Activated naive CD4-positive, alpha-beta T cell treated with anti-CD3 and anti-CD28 coated beads, Interleukin-2, amount 10 ng/mL, durations not matched to agents 7 days and 5 days (primary cell): ENCODE data around the gene UTP25.
A peak's percentile ranks its signal among the peaks of the same experiment; 100 is the strongest.
"Not testable (repeated sequence)": the region's sequence is repeated elsewhere in the genome, so short reads cannot be mapped to it uniquely, and the experiment has no call there.

Experiments used
- CTCF ChIA-PET: fragments of 350-600 bp; sonication (Branson Sonifier 250); formaldehyde crosslinking; loops from one replicate; lab custom pipeline; 2021; ENCODE audit warnings: antibody characterized with exemption; lab: Charles Lee
- DNase-seq: peaks from one replicate; pipeline ENCODE4 v3.0.0-alpha.2; 2020
- H3K27ac Mint-ChIP-seq: one replicate; pipeline ENCODE4 v1.8.0; 2021; ENCODE audit warnings: mild to moderate bottlenecking, moderate library complexity, mixed read lengths
- H3K27me3 Mint-ChIP-seq: one replicate; pipeline ENCODE4 v1.8.0; 2021; ENCODE audit warnings: mild to moderate bottlenecking, mixed read lengths
- H3K36me3 Mint-ChIP-seq: one replicate; pipeline ENCODE4 v1.8.0; 2021; ENCODE audit warnings: mixed read lengths
- H3K4me1 Mint-ChIP-seq: one replicate; pipeline ENCODE4 v1.8.0; 2021; ENCODE audit warnings: mixed read lengths
- H3K4me3 Mint-ChIP-seq: one replicate; pipeline ENCODE4 v1.8.0; 2021; ENCODE audit warnings: mild to moderate bottlenecking, moderate library complexity, mixed read lengths
- H3K9me3 Mint-ChIP-seq: one replicate; pipeline ENCODE4 v1.8.0; 2021; ENCODE audit warnings: mixed read lengths

Gene UTP25

DNA sequence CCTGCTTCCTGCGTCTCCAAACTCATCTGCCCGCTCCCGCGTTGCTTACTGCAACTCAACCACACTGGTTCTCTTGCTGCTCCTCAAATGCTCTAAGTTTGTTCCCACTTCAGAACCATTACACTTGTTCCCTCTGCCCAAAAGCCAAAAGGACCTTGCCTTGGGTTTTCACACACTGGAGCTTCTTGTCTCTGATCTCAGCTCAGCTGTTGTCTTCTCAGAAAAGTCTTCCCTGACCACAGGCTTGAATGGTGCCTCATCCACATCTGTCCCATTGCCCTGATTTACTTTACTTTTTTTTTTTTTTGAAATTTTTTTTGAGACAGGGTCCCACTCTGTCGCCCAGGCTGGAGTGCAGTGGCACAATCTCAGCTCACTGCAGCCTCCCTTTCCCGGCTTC lies 66.0 kb downstream of the UTP25 start:
- CTCF ChIA-PET: no interaction called here
- DNase-seq: no peak
- no peaks in the 10 kb centered on the region for H3K36me3 Mint-ChIP-seq

GRCh38 chr1:209895709-209896108 lies 67.9 kb downstream of the UTP25 start:
- Mint-ChIP-seq H3K4me1 (peaks cover 9% of the 10 kb centered on the region), H3K36me3 (no peaks in the 10 kb centered on the region), H3K9me3 (no peaks in the 10 kb centered on the region), H3K27ac (no peak overlapping the region), H3K4me3 (no peak overlapping the region), H3K27me3 (peaks cover 5% of the 10 kb centered on the region)
- CTCF ChIA-PET: no interaction called here
- DNase-seq: no peak

More for the DNA sequence above, 66.0 kb downstream of the UTP25 start:
- Mint-ChIP-seq H3K27me3 (peaks cover 5% of the 10 kb centered on the region), H3K4me3 (no peak overlapping the region), H3K9me3 (no peaks in the 10 kb centered on the region), H3K4me1 (peaks cover 9% of the 10 kb centered on the region), H3K27ac (no peak overlapping the region)

- CTCF ChIA-PET: interaction anchor here (1.1 kb wide), 1 partner anchor 16 kb away, joined by 3 read pairs; no protein-coding TSS in a partner anchor
- no peak for DNase-seq
- no peaks in the 10 kb centered on the region for H3K36me3 Mint-ChIP-seq
- H3K4me1 Mint-ChIP-seq: peaks cover 9% of the 10 kb centered on the region
- H3K27ac Mint-ChIP-seq: no peak overlapping the region
- peaks cover 5% of the 10 kb centered on the region for H3K27me3 Mint-ChIP-seq
- H3K4me3 Mint-ChIP-seq: no peak overlapping the region
- H3K9me3 Mint-ChIP-seq: no peaks in the 10 kb centered on the region
Measured at GRCh38 chr1:209896346-209896745, 68.6 kb downstream of the UTP25 start.

DNA sequence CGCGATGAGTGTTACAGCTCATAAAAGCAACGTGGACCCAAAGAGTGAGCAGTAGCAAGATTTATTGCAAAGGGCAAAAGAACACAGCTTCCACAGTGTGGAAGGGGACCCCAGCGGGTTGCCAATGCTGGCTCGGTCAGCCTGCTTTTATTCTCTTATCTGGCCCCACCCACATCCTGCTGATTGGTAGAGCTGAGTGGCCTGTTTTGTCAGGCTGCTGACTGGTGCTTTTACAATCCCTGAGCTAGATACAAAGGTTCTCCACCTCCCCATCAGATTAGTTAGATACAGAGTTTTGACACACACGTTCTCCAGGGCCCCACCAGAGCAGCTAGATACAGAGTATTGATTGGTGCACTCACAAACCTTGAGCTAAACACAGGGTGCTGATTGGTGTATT lies 70.5 kb downstream of the UTP25 start:
- DNase-seq, H3K9me3 Mint-ChIP-seq, H3K4me1 Mint-ChIP-seq, H3K36me3 Mint-ChIP-seq, H3K27me3 Mint-ChIP-seq, CTCF ChIA-PET, H3K4me3 Mint-ChIP-seq: not testable (repeated sequence)
- peak overlapping the region; percentile 3 for H3K27ac Mint-ChIP-seq

GRCh38 chr1:209898851-209899250 lies 71.1 kb downstream of the UTP25 start:
- H3K9me3 Mint-ChIP-seq, H3K27me3 Mint-ChIP-seq, DNase-seq, H3K27ac Mint-ChIP-seq, H3K4me1 Mint-ChIP-seq, H3K36me3 Mint-ChIP-seq, H3K4me3 Mint-ChIP-seq: not testable (repeated sequence)
- CTCF ChIA-PET: interaction anchor here (1.7 kb wide), 1 partner anchor 14 kb away, joined by 3 read pairs; no protein-coding TSS in a partner anchor

- H3K27me3 Mint-ChIP-seq: no peaks in the 10 kb centered on the region
- no peak overlapping the region for H3K4me3 Mint-ChIP-seq
- peak; percentile 39 for DNase-seq
- H3K9me3 Mint-ChIP-seq: no peaks in the 10 kb centered on the region
- CTCF ChIA-PET: interaction anchor here (0.6 to 1.7 kb wide), 4 partner anchors 9 to 46 kb away, joined by 3 to 9 read pairs (median 4); no protein-coding TSS in a partner anchor
- H3K27ac Mint-ChIP-seq: no peak overlapping the region
- H3K4me1 Mint-ChIP-seq: peaks cover 9% of the 10 kb centered on the region
- no peaks in the 10 kb centered on the region for H3K36me3 Mint-ChIP-seq
Measured at GRCh38 chr1:209899948-209900347, 72.2 kb downstream of the UTP25 start.

GRCh38 chr1:209900734-209901133 lies 73.0 kb downstream of the UTP25 start:
- CTCF ChIA-PET: interaction anchor here (0.7 kb wide), 1 partner anchor 77 kb away, joined by 3 read pairs; no protein-coding TSS in a partner anchor
- Mint-ChIP-seq H3K9me3 (no peaks in the 10 kb centered on the region), H3K4me3 (no peak overlapping the region), H3K36me3 (no peaks in the 10 kb centered on the region), H3K27me3 (no peaks in the 10 kb centered on the region), H3K4me1 (peaks cover 5% of the 10 kb centered on the region), H3K27ac (no peak overlapping the region)
- DNase-seq: no peak

GRCh38 chr1:209901211-209901610 lies 73.4 kb downstream of the UTP25 start:
- no peak for DNase-seq
- H3K36me3 Mint-ChIP-seq: no peaks in the 10 kb centered on the region
- H3K4me3 Mint-ChIP-seq: no peak overlapping the region
- H3K27ac Mint-ChIP-seq: no peak overlapping the region
- CTCF ChIA-PET: interaction anchor here (0.7 kb wide), 1 partner anchor 77 kb away, joined by 3 read pairs; no protein-coding TSS in a partner anchor
- H3K9me3 Mint-ChIP-seq: no peaks in the 10 kb centered on the region
- H3K4me1 Mint-ChIP-seq: peaks cover under 1% of the 10 kb centered on the region
- no peaks in the 10 kb centered on the region for H3K27me3 Mint-ChIP-seq

GRCh38 chr1:209904774-209905173 lies 77.0 kb downstream of the UTP25 start:
- H3K4me3 Mint-ChIP-seq, H3K36me3 Mint-ChIP-seq, H3K27ac Mint-ChIP-seq, DNase-seq, H3K9me3 Mint-ChIP-seq, H3K4me1 Mint-ChIP-seq, CTCF ChIA-PET, H3K27me3 Mint-ChIP-seq: not testable (repeated sequence)
